CD4-positive, CD25-positive, alpha-beta regulatory T cell (primary cell): ENCODE results near the gene SOHLH1. TPM values are rescaled to one million over a fixed set of nuclear protein-coding genes. Genes with fewer than 3 reads are reported as not detected.

Experiments used
- ATAC-seq, 2 donors: fragments of 150-1000 bp; cut with Tn5 transposase; one replicate each; pipeline ENCODE4 v1.10.0; 2021; ENCODE audit warnings: low read depth in 2 of 2, moderate number of reproducible peaks in 2 of 2, moderate library complexity in 1 of 2
- DNase-seq, 3 donors: peaks; one replicate each; pipeline versions ENCODE4 v3.0.0 to v3.0.0-alpha.2; 2012 to 2022; ENCODE audit warnings: mixed read lengths in 1 of 3
- H3K27ac ChIP-seq: one replicate; pipeline ENCODE4 v1.7.0; 2013; ENCODE audit warnings: mild to moderate bottlenecking, low read length; ENCODE audit not compliant: insufficient read depth, poor library complexity, severe bottlenecking
- H3K27me3 ChIP-seq: one replicate; pipeline ENCODE4 v1.7.0; 2013; ENCODE audit warnings: low read length; ENCODE audit not compliant: control insufficient read depth, insufficient read depth
- H3K36me3 ChIP-seq: one replicate; pipeline ENCODE4 v1.7.0; 2013; ENCODE audit warnings: mild to moderate bottlenecking, low read length, moderate library complexity; ENCODE audit not compliant: control insufficient read depth, insufficient read depth
- H3K4me1 ChIP-seq: 2 replicates; pipeline ENCODE4 v1.7.0; 2013; ENCODE audit warnings: mild to moderate bottlenecking, low read length; ENCODE audit not compliant: insufficient read depth, control insufficient read depth, poor library complexity, severe bottlenecking
- H3K4me3 ChIP-seq: one replicate; pipeline ENCODE4 v1.7.0; 2013; ENCODE audit warnings: low read depth, mild to moderate bottlenecking, low read length, moderate library complexity
- H3K9me3 ChIP-seq, 2 experiments: 1 replicate in 1 of 2; 2 replicates in 1 of 2; pipeline ENCODE4 v1.7.0; 2013; ENCODE audit warnings: low read length in 2 of 2, mild to moderate bottlenecking in 1 of 2, moderate library complexity in 1 of 2; ENCODE audit not compliant: control insufficient read depth in 2 of 2
- H3K27ac Mint-ChIP-seq, 3 donors: one replicate each; pipeline ENCODE4 v1.8.0; 2020 to 2022; ENCODE audit warnings: mild to moderate bottlenecking in 3 of 3, mixed read lengths in 3 of 3, moderate library complexity in 2 of 3
- H3K27me3 Mint-ChIP-seq: one replicate; pipeline ENCODE4 v1.8.0; 2022; ENCODE audit warnings: mild to moderate bottlenecking, mixed read lengths
- H3K36me3 Mint-ChIP-seq: one replicate; pipeline ENCODE4 v1.8.0; 2020; ENCODE audit warnings: mixed read lengths
- H3K4me1 Mint-ChIP-seq, 4 donors: one replicate each; pipeline ENCODE4 v1.8.0; 2020 to 2022; ENCODE audit warnings: mixed read lengths in 4 of 4, mild to moderate bottlenecking in 1 of 4
- H3K4me3 Mint-ChIP-seq, 4 donors: one replicate each; pipeline ENCODE4 v1.8.0; 2020 to 2022; ENCODE audit warnings: mild to moderate bottlenecking in 4 of 4, mixed read lengths in 4 of 4, moderate library complexity in 3 of 4
- H3K9me3 Mint-ChIP-seq, 7 donors: one replicate each; pipeline ENCODE4 v1.8.0; 2020 to 2022; ENCODE audit warnings: mixed read lengths in 7 of 7, mild to moderate bottlenecking in 3 of 7, moderate library complexity in 2 of 7
- polyA plus RNA-seq, 4 donors: library from polyadenylated mRNA; unstranded; fragments of 300-500 nt; fragmentation: Illumina TruSeq; gene quantifications; one replicate each; pipeline ENCODE4 v1.2.3, GENCODE V29; 2021
- total RNA-seq: library from RNA; stranded (reverse); gene quantifications from one replicate; pipeline ENCODE4 v1.2.3, GENCODE V29; 2022

SOHLH1 gene
- total and polyA plus RNA-seq, 5 donors from 2014 or later = not detected

DNA sequence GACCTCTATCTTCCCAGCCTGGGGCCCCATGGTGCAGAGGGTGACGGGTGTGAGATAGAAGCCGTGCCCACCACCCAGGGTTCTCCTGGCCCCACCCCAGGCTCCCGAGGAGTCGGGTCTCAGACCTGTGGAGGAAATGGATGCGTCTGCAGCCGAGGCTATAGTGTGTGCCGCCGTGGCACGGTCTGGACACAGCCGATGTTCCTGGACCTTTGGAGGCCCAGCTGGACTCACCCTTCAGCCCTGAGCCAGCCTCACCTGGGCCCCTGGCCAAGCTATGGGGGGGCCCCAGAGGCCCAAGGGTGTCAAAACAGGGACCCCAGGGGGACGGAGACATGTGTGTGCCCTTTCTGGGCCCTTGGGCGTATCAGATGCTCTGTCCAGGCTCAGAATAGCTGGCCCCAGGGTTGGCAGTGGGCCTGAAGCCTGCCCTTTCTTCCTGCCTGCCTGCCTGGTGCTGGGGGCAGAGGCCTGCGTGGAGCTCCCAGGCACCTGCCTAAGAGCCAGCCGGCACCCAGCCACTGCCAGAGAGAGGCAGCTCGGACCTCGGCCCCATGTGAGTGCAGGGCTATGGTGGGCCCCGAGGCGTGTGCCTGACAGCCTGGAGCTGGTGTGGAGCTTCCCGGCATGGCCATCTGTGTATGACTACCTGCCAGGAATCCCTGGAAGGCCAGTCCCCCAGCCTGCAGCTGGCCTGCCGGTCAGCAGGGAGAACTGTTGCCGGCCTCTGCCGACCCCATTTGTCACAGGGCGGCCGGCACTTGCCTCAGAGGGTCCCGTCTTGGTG is 44.5 kb upstream of the SOHLH1 start:
- no peak overlapping the region for H3K4me3 Mint-ChIP-seq
- peaks cover 10% of the 10 kb centered on the region for H3K27me3 Mint-ChIP-seq
- no peaks in the 10 kb centered on the region for H3K4me1 Mint-ChIP-seq
- H3K9me3 ChIP-seq = no peaks in the 10 kb centered on the region
- H3K36me3 Mint-ChIP-seq = no peaks in the 10 kb centered on the region
- H3K4me1 ChIP-seq = no peaks in the 10 kb centered on the region
- no peaks in the 10 kb centered on the region for H3K27me3 ChIP-seq
- H3K9me3 Mint-ChIP-seq = peaks cover 0 to 1% (median 0%) of the 10 kb centered on the region in 7 donors
- no peak overlapping the region for H3K4me3 ChIP-seq
- no peak overlapping the region for H3K27ac Mint-ChIP-seq
- no peaks in the 10 kb centered on the region for H3K36me3 ChIP-seq
- DNase-seq = no peak
- ATAC-seq = no peak
- no peak overlapping the region for H3K27ac ChIP-seq

DNA sequence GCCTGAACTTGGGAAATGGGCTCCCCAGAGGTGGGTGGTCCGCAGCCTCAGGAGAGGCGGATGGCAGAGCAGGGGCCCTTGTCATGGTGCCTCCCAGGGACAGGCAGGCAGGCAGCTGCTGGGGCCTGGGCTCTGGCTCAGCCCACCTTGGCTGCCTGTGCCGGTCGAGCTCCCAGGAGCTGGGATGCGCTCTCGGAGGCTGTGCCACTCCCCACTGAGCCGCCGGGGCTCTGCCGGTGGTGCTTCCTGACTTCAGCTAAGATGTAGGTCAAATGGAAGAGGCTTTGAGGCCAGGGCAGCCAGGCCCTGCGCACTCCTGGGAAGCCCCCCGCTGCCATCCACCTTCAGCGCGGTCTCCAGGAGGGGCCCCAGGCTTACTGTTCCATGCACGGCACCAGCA is 43.7 kb upstream of the SOHLH1 start:
- no peaks in the 10 kb centered on the region for H3K4me1 ChIP-seq
- Mint-ChIP-seq H3K27me3 (peaks cover 10% of the 10 kb centered on the region), H3K27ac (no peak overlapping the region), H3K4me1 (no peaks in the 10 kb centered on the region), H3K36me3 (no peaks in the 10 kb centered on the region), H3K4me3 (no peak overlapping the region), H3K9me3 (peaks cover 0 to 1% (median 0%) of the 10 kb centered on the region in 7 donors)
- no peaks in the 10 kb centered on the region for H3K36me3 ChIP-seq
- no peak overlapping the region for H3K27ac ChIP-seq
- no peaks in the 10 kb centered on the region for H3K9me3 ChIP-seq
- no peak overlapping the region for H3K4me3 ChIP-seq
- DNase-seq = no peak
- no peaks in the 10 kb centered on the region for H3K27me3 ChIP-seq
- ATAC-seq = no peak

DNA sequence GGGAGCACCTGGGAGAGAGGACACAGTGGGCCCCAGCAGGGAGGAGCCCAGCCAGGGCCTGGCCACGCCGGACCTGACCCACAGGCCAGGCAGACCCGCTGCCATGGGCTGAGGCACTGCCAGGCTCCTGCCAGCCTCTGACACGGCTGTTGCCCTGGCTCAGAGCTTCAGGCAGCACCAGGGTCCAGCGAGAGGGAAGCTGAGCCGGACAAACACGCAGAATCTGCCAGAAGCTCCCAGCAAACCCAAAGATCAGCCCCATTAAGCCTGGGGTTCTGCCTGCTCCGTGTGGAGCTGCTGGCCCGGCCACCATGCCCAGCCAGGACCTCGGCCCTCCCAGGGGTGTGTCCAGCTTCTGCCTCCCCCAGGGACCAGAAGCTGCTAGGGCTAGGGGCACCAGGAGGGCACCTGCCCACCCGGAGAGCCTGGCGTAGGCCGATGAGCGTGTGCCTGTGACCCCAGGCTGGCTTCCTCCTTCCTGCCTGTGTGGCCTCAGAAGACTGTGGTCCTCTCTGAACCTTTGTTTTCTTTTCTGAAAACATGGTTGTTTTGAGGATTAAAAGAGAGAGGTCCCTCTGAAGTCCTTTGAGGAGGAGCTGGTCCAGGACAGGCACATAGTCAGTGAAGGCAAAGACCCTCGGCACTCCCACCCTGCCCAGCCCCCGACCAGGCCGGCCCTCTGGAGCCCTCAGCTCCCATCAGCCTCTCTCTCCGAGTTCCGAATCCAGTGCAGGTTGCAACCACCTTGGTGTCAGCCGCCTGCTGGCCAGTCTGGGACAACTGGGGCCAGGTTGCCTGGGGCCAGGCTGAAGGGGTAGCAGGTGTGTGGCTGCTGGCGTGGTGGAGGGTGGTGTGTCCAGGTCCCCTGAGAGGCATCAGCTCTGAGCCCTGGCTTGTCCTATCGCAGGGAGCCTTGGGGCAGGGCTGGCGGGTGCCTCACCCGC is 42.3 kb upstream of the SOHLH1 start:
- Mint-ChIP-seq H3K36me3 (no peaks in the 10 kb centered on the region), H3K4me1 (no peaks in the 10 kb centered on the region), H3K27me3 (peaks cover 10% of the 10 kb centered on the region), H3K27ac (no peak overlapping the region), H3K4me3 (no peak overlapping the region), H3K9me3 (peaks cover 0 to 1% (median 0%) of the 10 kb centered on the region in 7 donors)
- Histone ChIP-seq H3K27ac (no peak overlapping the region), H3K36me3 (no peaks in the 10 kb centered on the region), H3K4me1 (no peaks in the 10 kb centered on the region), H3K27me3 (no peaks in the 10 kb centered on the region), H3K4me3 (no peak overlapping the region), H3K9me3 (no peaks in the 10 kb centered on the region)
- DNase-seq = no peak
- ATAC-seq = no peak

DNA sequence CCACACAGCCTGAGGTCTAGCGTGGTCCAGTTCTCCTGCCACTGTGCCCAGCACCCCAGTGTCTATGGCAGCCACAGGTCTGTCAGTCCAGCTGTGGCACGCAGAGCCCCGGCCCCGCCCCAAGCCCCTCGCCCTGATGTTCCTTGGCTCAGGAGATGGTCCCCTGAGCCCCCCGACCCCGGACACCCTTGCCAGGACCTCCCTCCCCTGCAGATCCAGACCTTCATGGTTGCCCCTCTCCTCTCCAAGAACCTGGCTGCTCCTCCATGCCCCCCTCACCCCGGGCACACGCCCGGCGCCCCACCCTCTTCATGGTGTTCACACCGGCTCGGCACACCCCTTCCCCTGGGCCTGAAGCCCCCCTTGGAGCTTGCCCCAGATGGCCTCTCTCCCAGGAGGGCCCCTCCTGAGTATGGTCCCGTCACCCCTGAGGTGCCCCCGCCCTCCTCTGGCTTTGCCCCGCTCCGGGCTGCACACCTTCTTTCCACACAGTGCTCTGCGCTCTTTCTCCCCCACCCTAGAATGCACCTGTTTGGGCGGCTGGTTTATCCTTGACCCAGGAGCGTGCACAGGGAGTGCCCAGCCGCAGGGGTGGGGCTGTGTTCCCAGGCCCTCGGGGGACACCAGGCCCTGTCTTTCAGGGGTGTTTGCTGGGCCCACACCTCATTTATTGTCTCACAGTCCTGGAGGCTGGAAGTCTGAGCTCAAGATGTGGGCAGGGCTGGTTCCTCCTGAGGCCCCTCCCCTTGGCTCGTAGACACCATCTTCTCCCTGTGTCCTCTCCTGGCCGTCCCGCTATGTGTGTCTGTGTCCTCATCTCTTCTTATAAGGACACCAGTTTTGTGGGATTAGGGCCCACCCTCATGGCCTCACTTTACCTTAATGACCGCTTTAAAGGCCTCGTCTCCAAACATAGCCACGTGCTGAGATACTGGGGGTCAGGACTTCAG is 40.3 kb upstream of the SOHLH1 start:
- no peaks in the 10 kb centered on the region for H3K27me3 ChIP-seq
- H3K9me3 ChIP-seq = no peaks in the 10 kb centered on the region
- no peaks in the 10 kb centered on the region for H3K4me1 ChIP-seq
- H3K27ac ChIP-seq = no peak overlapping the region
- ATAC-seq = no peak
- no peak for DNase-seq
- H3K36me3 ChIP-seq = no peaks in the 10 kb centered on the region
- Mint-ChIP-seq H3K36me3 (no peaks in the 10 kb centered on the region), H3K27ac (no peak overlapping the region), H3K4me1 (no peaks in the 10 kb centered on the region), H3K4me3 (no peak overlapping the region), H3K9me3 (peaks cover 0 to 1% (median 0%) of the 10 kb centered on the region in 7 donors), H3K27me3 (peaks cover 10% of the 10 kb centered on the region)
- no peak overlapping the region for H3K4me3 ChIP-seq

DNA sequence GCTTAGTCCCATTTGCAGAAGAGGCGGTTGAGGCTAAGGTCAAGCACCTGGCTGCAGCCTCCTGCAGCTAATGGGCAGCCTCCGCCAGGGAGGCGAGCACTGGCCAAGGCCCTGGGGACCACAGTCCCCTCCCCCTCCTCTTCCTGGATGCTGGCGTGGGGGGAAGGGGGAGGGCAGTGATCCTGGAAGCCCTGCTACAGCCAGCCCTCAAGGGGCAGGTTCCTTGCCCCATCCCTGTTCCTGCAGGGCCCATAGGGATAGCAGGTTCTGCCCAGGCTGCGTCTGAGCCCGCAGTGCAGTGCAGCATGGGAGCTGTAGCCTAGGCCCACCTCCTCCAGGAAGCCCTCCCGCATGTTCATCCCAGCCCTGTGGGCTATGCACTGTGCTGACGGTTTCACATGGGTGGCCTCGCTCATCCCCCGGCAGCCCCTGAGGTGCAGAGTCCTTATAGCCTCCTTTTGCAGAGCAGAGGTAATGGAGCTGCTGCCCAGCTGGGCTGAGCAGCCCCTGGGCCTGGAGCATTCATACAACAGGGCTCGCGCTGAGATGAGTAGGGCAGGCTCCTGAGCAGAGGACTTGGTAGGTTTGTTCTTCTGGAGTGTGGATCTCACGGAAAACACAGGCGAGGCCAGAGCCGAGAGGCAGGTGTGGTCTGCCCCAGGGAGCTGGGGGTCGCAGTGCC is 38.7 kb upstream of the SOHLH1 start:
- Mint-ChIP-seq H3K9me3 (peaks cover 0 to 1% (median 0%) of the 10 kb centered on the region in 7 donors), H3K4me1 (no peaks in the 10 kb centered on the region), H3K27ac (no peak overlapping the region), H3K4me3 (no peak overlapping the region), H3K36me3 (no peaks in the 10 kb centered on the region), H3K27me3 (peaks cover 10% of the 10 kb centered on the region)
- Histone ChIP-seq H3K4me1 (no peaks in the 10 kb centered on the region), H3K36me3 (no peaks in the 10 kb centered on the region), H3K27me3 (no peaks in the 10 kb centered on the region), H3K27ac (no peak overlapping the region), H3K4me3 (no peak overlapping the region), H3K9me3 (no peaks in the 10 kb centered on the region)
- DNase-seq (no peak), ATAC-seq (no peak)

DNA sequence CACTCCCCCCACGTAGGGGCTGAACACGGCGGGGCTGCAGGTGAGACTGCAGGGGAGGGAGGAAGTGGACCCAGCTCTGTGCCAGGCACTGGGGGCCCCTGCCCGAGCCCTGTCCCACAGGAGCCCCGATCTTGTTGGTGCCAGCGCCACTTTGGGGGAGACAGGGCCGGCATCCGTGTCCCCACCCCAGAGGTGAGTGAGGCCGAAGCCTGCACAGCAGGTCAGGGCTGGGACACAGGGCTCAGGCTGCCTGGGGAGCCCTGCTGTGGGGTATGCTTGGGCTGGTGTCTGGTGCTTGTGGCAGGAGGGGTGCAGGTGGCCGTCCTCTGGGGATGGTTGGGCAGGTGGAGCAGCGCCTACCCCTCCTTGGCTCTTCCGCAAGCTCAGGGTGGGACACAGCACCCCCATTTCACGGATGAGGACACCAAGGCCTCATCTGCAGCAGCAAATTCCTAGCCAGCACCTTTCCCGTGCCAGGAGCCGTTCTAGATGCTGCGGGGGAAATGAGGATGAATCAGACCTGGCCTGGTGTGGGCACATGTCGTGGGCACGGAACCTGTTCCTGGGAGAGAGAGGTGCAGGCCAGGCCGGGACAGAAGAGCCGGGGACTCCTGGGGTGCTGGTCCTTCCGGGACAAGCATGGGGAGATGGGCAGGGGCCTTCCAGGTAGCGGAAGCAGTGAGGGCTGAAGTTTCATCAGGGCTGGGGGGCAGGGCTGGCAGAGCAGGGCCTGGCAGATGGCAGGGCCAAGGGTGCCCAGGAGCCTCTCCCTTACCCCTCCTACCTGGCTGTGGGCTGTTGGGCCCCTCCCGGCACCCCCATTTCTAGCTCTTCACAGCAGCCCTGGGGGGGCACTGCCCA is 37.9 kb upstream of the SOHLH1 start:
- Histone ChIP-seq H3K9me3 (no peaks in the 10 kb centered on the region), H3K36me3 (no peaks in the 10 kb centered on the region), H3K27ac (no peak overlapping the region), H3K4me3 (no peak overlapping the region), H3K27me3 (no peaks in the 10 kb centered on the region), H3K4me1 (no peaks in the 10 kb centered on the region)
- Mint-ChIP-seq H3K27ac (no peak overlapping the region), H3K27me3 (peaks cover 6% of the 10 kb centered on the region), H3K9me3 (peaks cover 0 to 5% (median 0%) of the 10 kb centered on the region in 7 donors), H3K4me3 (no peak overlapping the region), H3K4me1 (peaks cover 0 to 2% (median 0%) of the 10 kb centered on the region in 4 donors), H3K36me3 (no peaks in the 10 kb centered on the region)
- no peak for ATAC-seq
- DNase-seq = no peak
